ENCODE results near the gene TOP3B. TPM values are rescaled to one million over a fixed set of nuclear protein-coding genes. Genes with fewer than 3 reads are reported as not detected.

Gene TOP3B
- total RNA-seq, 1 experiment from 2014 or later, result 29.1 TPM

GRCh38 chr22:21968452-21969129 is 14.0 kb downstream of the TOP3B start:
- POLR2A ChIA-PET, result no interaction called here
- no peak for DNase-seq (ENCODE audit: low read depth, low spot score)
- Histone ChIP-seq H3K27me3 (ENCODE audit: control insufficient read depth, insufficient read depth, low read length) (no peaks in the 10 kb centered on the region), H3K4me1 (ENCODE audit: control insufficient read depth, insufficient read depth, low read length) (no peaks in the 10 kb centered on the region), H3K4me3 (ENCODE audit: low read depth in 2 of 2, low read length in 2 of 2) (no peak overlapping the region), H3K9me3 (ENCODE audit: control insufficient read depth, insufficient read depth, low read depth, low read length) (no peaks in the 10 kb centered on the region), H3K36me3 (ENCODE audit: control insufficient read depth, insufficient read depth, low read length) (no peaks in the 10 kb centered on the region), H3K27ac (ENCODE audit: low read length) (no peak overlapping the region)
- BruUV-seq (replicated peaks), result no TSS peak
- CTCF ChIA-PET, result no interaction called here
- TF ChIP-seq CTCF (IDR thresholded peaks at IDR 0.05) (no peak), TCF7L2 (IDR thresholded peaks at IDR 0.05; ENCODE audit: low read depth, low read length) (no peak)
- intact Hi-C loops (cut with micrococcal nuclease; ENCODE audit: unreplicated experiment) (no loop called here), in situ Hi-C loops (cut with HindIII; ENCODE audit: low pct_unique_long_range_greater_than_20kb, low sequenced_read_pairs) (no loop called here)
- no peak for ATAC-seq

DNA sequence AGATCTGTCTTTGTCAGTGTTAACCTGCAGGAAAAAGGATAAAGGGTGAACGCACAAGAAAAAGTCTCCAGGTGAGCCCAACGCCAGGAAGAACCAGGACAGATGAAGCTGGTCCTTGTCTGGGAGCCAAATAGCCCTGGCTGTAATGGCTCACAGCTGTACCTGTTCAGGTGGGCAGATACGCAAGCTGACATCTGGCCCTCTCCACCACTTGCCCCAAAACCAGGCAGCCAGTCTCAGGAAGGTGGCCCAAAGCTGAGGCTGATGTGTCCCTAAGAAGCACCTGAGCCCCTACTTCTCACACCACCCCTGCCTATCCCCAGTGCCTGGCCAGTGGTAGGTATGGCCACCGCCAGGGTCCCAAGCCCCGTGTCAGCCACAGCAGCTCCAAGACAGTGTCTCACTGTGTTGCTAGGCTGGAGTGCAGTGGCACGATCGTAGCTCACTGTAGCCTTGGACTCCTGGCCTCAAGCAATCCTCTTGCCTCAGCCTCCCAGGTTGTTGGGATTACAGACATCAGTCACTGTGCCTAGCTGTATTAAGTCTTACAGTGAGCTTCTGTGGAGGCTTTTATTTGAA is 14.8 kb downstream of the TOP3B start:
- TF ChIP-seq TCF7L2 (IDR thresholded peaks at IDR 0.05; ENCODE audit: low read depth, low read length), result no peak
- TF ChIP-seq POLR2AphosphoS5 (IDR thresholded peaks at IDR 0.05; ENCODE audit: low read depth, low read length), result no peak
- TF ChIP-seq, protein P1, sequence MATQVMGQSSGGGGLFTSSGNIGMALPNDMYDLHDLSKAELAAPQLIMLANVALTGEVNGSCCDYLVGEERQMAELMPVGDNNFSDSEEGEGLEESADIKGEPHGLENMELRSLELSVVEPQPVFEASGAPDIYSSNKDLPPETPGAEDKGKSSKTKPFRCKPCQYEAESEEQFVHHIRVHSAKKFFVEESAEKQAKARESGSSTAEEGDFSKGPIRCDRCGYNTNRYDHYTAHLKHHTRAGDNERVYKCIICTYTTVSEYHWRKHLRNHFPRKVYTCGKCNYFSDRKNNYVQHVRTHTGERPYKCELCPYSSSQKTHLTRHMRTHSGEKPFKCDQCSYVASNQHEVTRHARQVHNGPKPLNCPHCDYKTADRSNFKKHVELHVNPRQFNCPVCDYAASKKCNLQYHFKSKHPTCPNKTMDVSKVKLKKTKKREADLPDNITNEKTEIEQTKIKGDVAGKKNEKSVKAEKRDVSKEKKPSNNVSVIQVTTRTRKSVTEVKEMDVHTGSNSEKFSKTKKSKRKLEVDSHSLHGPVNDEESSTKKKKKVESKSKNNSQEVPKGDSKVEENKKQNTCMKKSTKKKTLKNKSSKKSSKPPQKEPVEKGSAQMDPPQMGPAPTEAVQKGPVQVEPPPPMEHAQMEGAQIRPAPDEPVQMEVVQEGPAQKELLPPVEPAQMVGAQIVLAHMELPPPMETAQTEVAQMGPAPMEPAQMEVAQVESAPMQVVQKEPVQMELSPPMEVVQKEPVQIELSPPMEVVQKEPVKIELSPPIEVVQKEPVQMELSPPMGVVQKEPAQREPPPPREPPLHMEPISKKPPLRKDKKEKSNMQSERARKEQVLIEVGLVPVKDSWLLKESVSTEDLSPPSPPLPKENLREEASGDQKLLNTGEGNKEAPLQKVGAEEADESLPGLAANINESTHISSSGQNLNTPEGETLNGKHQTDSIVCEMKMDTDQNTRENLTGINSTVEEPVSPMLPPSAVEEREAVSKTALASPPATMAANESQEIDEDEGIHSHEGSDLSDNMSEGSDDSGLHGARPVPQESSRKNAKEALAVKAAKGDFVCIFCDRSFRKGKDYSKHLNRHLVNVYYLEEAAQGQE (IDR thresholded peaks at IDR 0.05; ENCODE audit: insufficient read depth in 1 of 2, low read depth in 2 of 2, low read length in 1 of 2), result no peak
- TF ChIP-seq CTCF (IDR thresholded peaks at IDR 0.05), result no peak
- no peak for TF ChIP-seq SIN3A (IDR thresholded peaks at IDR 0.05; ENCODE audit: borderline replicate concordance, insufficient read depth, low read depth, low read length)
- intact Hi-C loops (cut with micrococcal nuclease; ENCODE audit: unreplicated experiment) (no loop called here), in situ Hi-C loops (cut with HindIII; ENCODE audit: low pct_unique_long_range_greater_than_20kb, low sequenced_read_pairs) (no loop called here)
- Histone ChIP-seq H3K27me3 (ENCODE audit: control insufficient read depth, insufficient read depth, low read length) (no peaks in the 10 kb centered on the region), H3K4me1 (ENCODE audit: control insufficient read depth, insufficient read depth, low read length) (no peaks in the 10 kb centered on the region), H3K36me3 (ENCODE audit: control insufficient read depth, insufficient read depth, low read length) (no peaks in the 10 kb centered on the region), H3K4me3 (ENCODE audit: low read depth in 2 of 2, low read length in 2 of 2) (no peak overlapping the region), H3K9me3 (ENCODE audit: control insufficient read depth, insufficient read depth, low read depth, low read length) (no peaks in the 10 kb centered on the region), H3K27ac (ENCODE audit: low read length) (no peak overlapping the region)
- CTCF ChIA-PET, result no interaction called here
- BruUV-seq (replicated peaks), result no TSS peak
- no peak for ATAC-seq
- no peak for DNase-seq (ENCODE audit: low read depth, low spot score)
- POLR2A ChIA-PET, result no interaction called here
